IMR-90 (cell line): ENCODE results near the gene PGBD5. TPM values are rescaled to one million over a fixed set of nuclear protein-coding genes. Genes with fewer than 3 reads are reported as not detected.

Experiments
- ATAC-seq: fragments of 200-7000 bp; cut with Tn5 transposase; 2 replicates; pipeline ENCODE4 v1.9.1; 2020; ENCODE audit warnings: low read depth, mild to moderate bottlenecking, moderate library complexity
- BruUV-seq: library from RNA; stranded (reverse); fragments of 400-500 nt; replicated peaks from 2 replicates; lab custom pipeline; 2021; lab: Mats Ljungman, UMichigan
- CTCF ChIA-PET: fragments of 300-600 bp; formaldehyde crosslinking; extraction: SDS; loops from one replicate; lab custom pipeline; 2021; ENCODE audit warnings: antibody characterized with exemption; lab: Yijun Ruan, JAX
- POLR2A ChIA-PET: fragments of 300-600 bp; sonication (Branson Sonifier 250); formaldehyde crosslinking; loops from one replicate; lab custom pipeline; 2022; ENCODE audit warnings: antibody characterized with exemption; ENCODE audit not compliant: unreplicated experiment; lab: Charles Lee
- DNase-seq: peaks from one replicate; pipeline ENCODE4 v3.0.0; 2013
- H2AFZ ChIP-seq: replicated peaks from 2 replicates; pipeline ENCODE3; 2013; ENCODE audit warnings: low read length, mild to moderate bottlenecking; ENCODE audit not compliant: poor library complexity
- H2AK5ac ChIP-seq: 2 replicates; pipeline ENCODE4 v1.6.1; 2013; ENCODE audit warnings: low read depth, low read length, inconsistent platforms
- H2AK9ac ChIP-seq: replicated peaks from 2 replicates; pipeline ENCODE3; 2013; ENCODE audit warnings: mild to moderate bottlenecking, low read depth, low read length, moderate library complexity; ENCODE audit not compliant: poor library complexity
- H2BK120ac ChIP-seq: 2 replicates; pipeline ENCODE4 v1.6.1; 2013; ENCODE audit warnings: low read depth, low read length, inconsistent platforms
- H2BK15ac ChIP-seq: 3 replicates; pipeline ENCODE4 v1.6.1; 2013; ENCODE audit warnings: low read depth, low read length, inconsistent platforms
- H2BK20ac ChIP-seq: 2 replicates; pipeline ENCODE4 v1.6.1; 2013; ENCODE audit warnings: low read depth, mild to moderate bottlenecking, inconsistent platforms, low read length, moderate library complexity
- H2BK5ac ChIP-seq: 2 replicates; pipeline ENCODE4 v1.6.1; 2013; ENCODE audit warnings: mild to moderate bottlenecking, low read depth, low read length, inconsistent platforms; ENCODE audit not compliant: poor library complexity, severe bottlenecking
- H3K14ac ChIP-seq: replicated peaks from 2 replicates; pipeline ENCODE4 v1.6.1; 2013; ENCODE audit warnings: low read depth, low read length, inconsistent platforms
- H3K18ac ChIP-seq: 2 replicates; pipeline ENCODE4 v1.6.1; 2013; ENCODE audit warnings: low read depth, low read length, control low read depth
- H3K23ac ChIP-seq: 2 replicates; pipeline ENCODE4 v1.6.1; 2013; ENCODE audit warnings: low read depth, low read length, inconsistent platforms
- H3K27ac ChIP-seq: 2 replicates; pipeline ENCODE4 v1.5.1; 2013; ENCODE audit warnings: mild to moderate bottlenecking, control low read depth, low read length; ENCODE audit not compliant: insufficient read depth
- H3K27me3 ChIP-seq: 2 replicates; pipeline ENCODE4 v1.6.1; 2013; ENCODE audit warnings: low read length; ENCODE audit not compliant: control insufficient read depth, insufficient read depth
- H3K36me3 ChIP-seq: 2 replicates; pipeline ENCODE4 v1.6.1; 2013; ENCODE audit warnings: low read length, mixed read lengths; ENCODE audit not compliant: control insufficient read depth, insufficient read depth
- H3K4ac ChIP-seq: 2 replicates; pipeline ENCODE4 v1.6.1; 2013; ENCODE audit warnings: low read depth, low read length, inconsistent platforms
- H3K4me1 ChIP-seq: 2 replicates; pipeline ENCODE4 v1.6.1; 2013; ENCODE audit warnings: low read length, mixed read lengths; ENCODE audit not compliant: control insufficient read depth, insufficient read depth
- H3K4me2 ChIP-seq: 2 replicates; pipeline ENCODE4 v1.6.1; 2013; ENCODE audit warnings: low read depth, mild to moderate bottlenecking, control low read depth, low read length, moderate library complexity
- H3K4me3 ChIP-seq: 2 replicates; pipeline ENCODE4 v1.5.1; 2013; ENCODE audit warnings: low read depth, mild to moderate bottlenecking, control low read depth, low read length, moderate library complexity; ENCODE audit not compliant: insufficient read depth
- H3K56ac ChIP-seq: 2 replicates; pipeline ENCODE4 v1.6.1; 2013; ENCODE audit warnings: low read length, inconsistent platforms; ENCODE audit not compliant: insufficient read depth; ENCODE audit errors: extremely low read depth
- H3K79me1 ChIP-seq, 2 experiments: 2 replicates each; pipeline ENCODE4 v1.6.1; 2013; ENCODE audit warnings: low read length in 2 of 2, inconsistent platforms in 1 of 2, low read depth in 1 of 2
- H3K9ac ChIP-seq: 2 replicates; pipeline ENCODE4 v1.6.1; 2013; ENCODE audit warnings: low read depth, low read length, control low read depth
- H3K9me1 ChIP-seq: 2 replicates; pipeline ENCODE4 v1.6.1; 2013; ENCODE audit warnings: low read length, inconsistent platforms; ENCODE audit not compliant: insufficient read depth
- H3K9me3 ChIP-seq: 2 replicates; pipeline ENCODE4 v1.6.1; 2013; ENCODE audit warnings: low read length; ENCODE audit not compliant: control insufficient read depth, insufficient read depth
- H4K20me1 ChIP-seq: 2 replicates; pipeline ENCODE4 v1.6.1; 2013; ENCODE audit warnings: low read length, inconsistent platforms; ENCODE audit not compliant: insufficient read depth
- H4K5ac ChIP-seq: 2 replicates; pipeline ENCODE4 v1.6.1; 2013; ENCODE audit warnings: mild to moderate bottlenecking, low read depth, low read length, control low read depth
- H4K8ac ChIP-seq, 2 experiments: 2 replicates each; pipeline ENCODE4 v1.6.1; 2013; ENCODE audit warnings: low read depth in 2 of 2, low read length in 2 of 2, control low read depth in 1 of 2, inconsistent platforms in 1 of 2
- H4K91ac ChIP-seq: 2 replicates; pipeline ENCODE4 v1.6.1; 2013; ENCODE audit warnings: low read depth, low read length, inconsistent platforms; ENCODE audit not compliant: insufficient read depth
- FOS ChIP-seq: fragments of 150-350 bp; IDR thresholded peaks from 2 replicates; pipeline ENCODE4 v1.6.1; 2016; ENCODE audit warnings: low read depth, low read length
- MAFK ChIP-seq: IDR thresholded peaks from 2 replicates; pipeline ENCODE4 v1.6.1; 2012; ENCODE audit warnings: low read depth, low read length, improper control_type of control experiment
- MAZ ChIP-seq: IDR thresholded peaks from 2 replicates; pipeline ENCODE4 v1.6.1; 2012; ENCODE audit warnings: low read depth, mild to moderate bottlenecking, low read length, improper control_type of control experiment, moderate library complexity, borderline replicate concordance
- MXI1 ChIP-seq: IDR thresholded peaks from 2 replicates; pipeline ENCODE4 v1.6.1; 2012; ENCODE audit warnings: low read depth, mild to moderate bottlenecking, low read length, moderate library complexity, borderline replicate concordance
- NFE2L2 ChIP-seq: fragments of 150-350 bp; IDR thresholded peaks from 2 replicates; pipeline ENCODE4 v1.6.1; 2016; ENCODE audit warnings: low read depth, mild to moderate bottlenecking, low read length
- SMC3 ChIP-seq: fragments of 150-350 bp; IDR thresholded peaks from 2 replicates; pipeline ENCODE4 v1.6.1; 2016; ENCODE audit warnings: low read depth, mild to moderate bottlenecking, antibody characterized with exemption, low read length, moderate library complexity
- WGBS, 2 experiments: methylation state at CpG; one replicate each; pipeline versions ENCODE4 v1.1.5 to v1.1.7; 2013; ENCODE audit warnings: missing lambda C conversion rate in 2 of 2; ENCODE audit not compliant: insufficient read length in 1 of 2; ENCODE audit errors: extremely low coverage in 2 of 2; 5-methylcytosine and 5-hydroxymethylcytosine counted together
- dilution Hi-C: fragments of 300-500 bp; cut with HindIII; formaldehyde crosslinking; loops from one replicate; pipeline ENCODE4 v1.14.3; 2018; ENCODE audit warnings: low sequenced_read_pairs; ENCODE audit not compliant: unreplicated experiment
- in situ Hi-C: fragments of 300-500 bp; cut with MboI; formaldehyde crosslinking; loops from 3 replicates; pipeline ENCODE4 v1.14.3; 2019; ENCODE audit warnings: low sequenced_read_pairs, inconsistent platforms, mixed read lengths
- intact Hi-C: fragments of 100-400 bp; cut with micrococcal nuclease; formaldehyde crosslinking; loops from 2 replicates; pipeline ENCODE4 v1.10.0; 2022
- polyA plus RNA-seq, 3 experiments: library from polyadenylated mRNA; depleted of rRNA; stranded (reverse); fragments of >200 nt; gene quantifications; 2 replicates each; pipeline ENCODE4 v1.2.3, GENCODE V29; 2012; ENCODE audit warnings: low replicate concordance in 1 of 3
- total RNA-seq: library from RNA; depleted of rRNA; stranded (reverse); fragments of >200 nt; gene quantifications from 2 replicates; pipeline ENCODE4 v1.2.3, GENCODE V29; 2012
- TF ChIP-seq, protein P1 (sequence below): conservative IDR thresholded peaks from 2 replicates; pipeline ENCODE4 v1.5.1; 2012; ENCODE audit warnings: mild to moderate bottlenecking, low read depth, low read length, improper control_type of control experiment

The PGBD5 gene
- total and polyA plus RNA-seq, 2 of the 4 experiments (the other 2 are of a cell fraction) = 0.18 to 0.36 TPM

DNA sequence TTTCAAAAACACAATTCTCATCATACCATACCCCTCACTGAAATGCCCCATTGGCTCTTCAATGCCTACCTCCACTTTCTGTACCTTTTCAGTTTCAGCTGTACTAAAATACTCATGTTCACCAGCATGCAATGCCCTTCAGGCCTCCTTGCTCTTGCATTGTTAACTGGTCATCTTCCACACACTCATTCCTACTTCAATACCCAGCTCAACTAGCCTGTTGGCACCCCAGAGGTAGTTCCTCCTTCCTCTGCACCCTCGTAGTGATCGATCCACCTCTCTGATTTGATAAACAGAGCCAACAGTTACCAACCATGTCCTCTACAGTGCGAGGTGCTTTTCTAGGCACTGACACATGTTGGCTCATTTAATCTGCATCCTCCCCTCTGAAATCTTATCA is 46.7 kb downstream of the PGBD5 start:
- no peak overlapping the region for H3K14ac ChIP-seq
- H4K5ac ChIP-seq = no peak overlapping the region
- in situ Hi-C loops = no loop called here
- no peak overlapping the region for H3K9ac ChIP-seq
- H4K8ac ChIP-seq = no peak overlapping the region
- H2AK9ac ChIP-seq = no peak overlapping the region
- ATAC-seq (no peak), DNase-seq (no peak)
- H2AK5ac ChIP-seq = no peak overlapping the region
- H2BK15ac ChIP-seq = no peak overlapping the region
- ChIA-PET POLR2A (no interaction called here), CTCF (no interaction called here)
- H3K4me1 ChIP-seq = no peaks in the 10 kb centered on the region
- no TSS peak for BruUV-seq
- no peak overlapping the region for H3K56ac ChIP-seq
- no peak overlapping the region for H4K91ac ChIP-seq
- no peaks in the 10 kb centered on the region for H3K36me3 ChIP-seq
- no peak overlapping the region for H2BK120ac ChIP-seq
- H3K27ac ChIP-seq = no peak overlapping the region
- no peak overlapping the region for H2AFZ ChIP-seq
- no peaks in the 10 kb centered on the region for H4K20me1 ChIP-seq
- dilution Hi-C loops = no loop called here
- no peak for TF ChIP-seq MAFK
- no peak for TF ChIP-seq NFE2L2
- TF ChIP-seq MAZ = no peak
- TF ChIP-seq SMC3 = no peak
- TF ChIP-seq FOS = no peak
- TF ChIP-seq, protein P1, sequence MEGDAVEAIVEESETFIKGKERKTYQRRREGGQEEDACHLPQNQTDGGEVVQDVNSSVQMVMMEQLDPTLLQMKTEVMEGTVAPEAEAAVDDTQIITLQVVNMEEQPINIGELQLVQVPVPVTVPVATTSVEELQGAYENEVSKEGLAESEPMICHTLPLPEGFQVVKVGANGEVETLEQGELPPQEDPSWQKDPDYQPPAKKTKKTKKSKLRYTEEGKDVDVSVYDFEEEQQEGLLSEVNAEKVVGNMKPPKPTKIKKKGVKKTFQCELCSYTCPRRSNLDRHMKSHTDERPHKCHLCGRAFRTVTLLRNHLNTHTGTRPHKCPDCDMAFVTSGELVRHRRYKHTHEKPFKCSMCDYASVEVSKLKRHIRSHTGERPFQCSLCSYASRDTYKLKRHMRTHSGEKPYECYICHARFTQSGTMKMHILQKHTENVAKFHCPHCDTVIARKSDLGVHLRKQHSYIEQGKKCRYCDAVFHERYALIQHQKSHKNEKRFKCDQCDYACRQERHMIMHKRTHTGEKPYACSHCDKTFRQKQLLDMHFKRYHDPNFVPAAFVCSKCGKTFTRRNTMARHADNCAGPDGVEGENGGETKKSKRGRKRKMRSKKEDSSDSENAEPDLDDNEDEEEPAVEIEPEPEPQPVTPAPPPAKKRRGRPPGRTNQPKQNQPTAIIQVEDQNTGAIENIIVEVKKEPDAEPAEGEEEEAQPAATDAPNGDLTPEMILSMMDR = no peak
- no peak for TF ChIP-seq MXI1
- H2BK5ac ChIP-seq = no peak overlapping the region
- no peak overlapping the region for H3K4me2 ChIP-seq
- no peak overlapping the region for H3K4me3 ChIP-seq
- intact Hi-C loops = no loop called here
- no peaks in the 10 kb centered on the region for H3K27me3 ChIP-seq
- no peaks in the 10 kb centered on the region for H3K79me1 ChIP-seq
- H3K4ac ChIP-seq = no peak overlapping the region
- no peak overlapping the region for H2BK20ac ChIP-seq
- WGBS, 2 experiments = 63% methylated on average over 3 of the region's 3 CpGs; no CpG with 5 or more reads in 1 of the 2 experiments
- no peaks in the 10 kb centered on the region for H3K9me1 ChIP-seq
- H3K23ac ChIP-seq = no peak overlapping the region
- H3K18ac ChIP-seq = no peak overlapping the region
- H3K9me3 ChIP-seq = peaks cover 15% of the 10 kb centered on the region
